Endometrial microvascular endothelial cells (primary cell): Measurements from ENCODE around the gene UBE2R2. TPM values are rescaled to one million over a fixed set of nuclear protein-coding genes. Genes with fewer than 3 reads are reported as not detected.
"Not testable (repeated sequence)": the region's sequence is repeated elsewhere in the genome, so short reads cannot be mapped to it uniquely, and the experiment has no call there.

Source experiments
- in situ Hi-C: cut with HindIII; loops from 2 replicates; pipeline ENCODE4 v1.10.0; 2017; ENCODE audit warnings: low sequenced_read_pairs, low pct_unique_long_range_greater_than_20kb; ENCODE audit errors: inconsistent ontology term
- total RNA-seq: library from RNA; depleted of rRNA; stranded (reverse); fragments of >200 nt; gene quantifications from one replicate; pipeline ENCODE4 v1.2.3, GENCODE V29; 2015; ENCODE audit errors: inconsistent ontology term

The UBE2R2 gene
- total RNA-seq, 1 donor from 2014 or later: 28.2 TPM

DNA sequence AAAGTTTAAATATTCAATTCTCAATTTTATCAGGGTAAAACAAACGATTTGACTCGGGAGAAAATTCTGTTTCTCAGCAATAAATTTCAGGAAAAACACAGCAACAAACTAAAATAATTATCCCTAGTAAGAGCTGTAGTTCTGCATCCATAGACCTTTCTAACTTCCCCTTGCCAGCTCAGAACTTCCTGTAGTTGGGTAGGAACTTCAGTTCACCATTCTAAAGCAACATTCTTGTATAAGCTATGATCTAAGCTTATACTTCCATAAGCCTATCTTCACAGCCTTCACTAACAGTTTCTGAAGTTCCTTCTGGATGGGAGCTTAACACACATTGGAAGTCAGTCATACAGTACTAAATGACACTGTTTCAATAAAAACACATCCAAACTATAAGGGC is 135.1 kb downstream of the UBE2R2 start:
- in situ Hi-C loops: no loop called here

- in situ Hi-C loops: no loop called here
These were observed 139.6 kb downstream of the UBE2R2 start for GRCh38 chr9:33956544-33956943.

GRCh38 chr9:33959725-33960124 is 142.8 kb downstream of the UBE2R2 start:
- in situ Hi-C loops: no loop called here

- in situ Hi-C loops: not testable (repeated sequence)
These were observed 145.5 kb downstream of the UBE2R2 start for GRCh38 chr9:33962468-33962867.

DNA sequence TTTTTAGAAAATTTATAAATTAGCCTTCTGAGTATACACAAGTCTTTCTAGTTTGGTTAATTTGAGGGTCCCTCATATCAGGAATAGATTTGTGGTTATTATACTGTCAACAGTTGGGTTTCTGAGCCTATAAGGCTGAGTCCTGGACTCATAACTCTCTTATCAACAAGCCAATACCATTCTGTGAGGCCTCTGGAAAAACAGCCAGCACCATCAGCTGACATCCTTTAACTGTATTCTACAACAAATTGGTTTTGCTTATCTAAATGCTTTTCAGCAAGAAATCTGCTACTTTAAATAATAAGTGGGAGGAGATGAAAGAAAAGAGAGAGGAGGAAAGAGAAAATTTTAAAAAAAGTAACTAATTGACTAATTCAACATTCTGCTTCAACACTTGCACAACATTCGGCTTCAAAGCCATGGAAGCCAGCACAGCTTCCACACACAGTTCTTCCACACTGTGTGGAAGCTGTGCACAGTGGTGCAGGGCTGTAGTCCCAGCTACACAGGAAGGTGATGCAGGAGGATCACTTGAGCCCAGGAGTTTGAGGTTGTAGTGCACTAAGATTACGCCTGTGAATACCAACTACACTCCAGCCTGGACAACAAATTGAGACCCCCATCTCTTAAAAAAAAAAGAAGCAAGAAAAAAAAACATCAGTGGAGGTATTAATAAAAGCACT is 147.3 kb downstream of the UBE2R2 start:
- in situ Hi-C loops: no loop called here

Other genes starting within 250 kb of the UBE2R2 start
- 90.0 TPM for gene PRSS3, start 21.6 kb upstream of the UBE2R2 start, total RNA-seq
- 16.0 TPM for gene UBAP2, start 231.7 kb downstream of the UBE2R2 start, total RNA-seq